SK-N-SH treated with all-trans-retinoic acid at 6 μM for 48 hours (cell line): ENCODE results near the gene ABCB1.

Source experiments
- BACH2 ChIP-seq: fragments of 250-450 bp; sonication (Bioruptor Pico); IDR thresholded peaks from 2 replicates; pipeline ENCODE4 v1.9.0; 2021; ENCODE audit warnings: mild to moderate bottlenecking, borderline replicate concordance
- RARB ChIP-seq: fragments of 250-450 bp; sonication (Bioruptor Pico); IDR thresholded peaks from 2 replicates; pipeline ENCODE4 v1.8.0; 2021; ENCODE audit warnings: mild to moderate bottlenecking, moderate library complexity
- TCF4 ChIP-seq: fragments of 250-450 bp; sonication (Bioruptor Pico); IDR thresholded peaks from 2 replicates; pipeline ENCODE4 v1.8.0; 2021; ENCODE audit warnings: mild to moderate bottlenecking, moderate library complexity, borderline replicate concordance
- TOX ChIP-seq: fragments of 250-450 bp; sonication (Bioruptor Pico); IDR thresholded peaks from 2 replicates; pipeline ENCODE4 v1.8.0; 2021; ENCODE audit warnings: mild to moderate bottlenecking, moderate library complexity, borderline replicate concordance
- ZFP30 ChIP-seq: fragments of 450-650 bp; formaldehyde crosslinking; IDR thresholded peaks from 2 replicates; pipeline ENCODE4 v1.5.0; 2022; ENCODE audit warnings: mild to moderate bottlenecking, moderate library complexity
- TF ChIP-seq, protein P1 (sequence below): fragments of 250-450 bp; sonication (Bioruptor Pico); IDR thresholded peaks from 2 replicates; pipeline ENCODE4 v1.5.1; 2021; ENCODE audit warnings: mild to moderate bottlenecking, moderate library complexity

DNA sequence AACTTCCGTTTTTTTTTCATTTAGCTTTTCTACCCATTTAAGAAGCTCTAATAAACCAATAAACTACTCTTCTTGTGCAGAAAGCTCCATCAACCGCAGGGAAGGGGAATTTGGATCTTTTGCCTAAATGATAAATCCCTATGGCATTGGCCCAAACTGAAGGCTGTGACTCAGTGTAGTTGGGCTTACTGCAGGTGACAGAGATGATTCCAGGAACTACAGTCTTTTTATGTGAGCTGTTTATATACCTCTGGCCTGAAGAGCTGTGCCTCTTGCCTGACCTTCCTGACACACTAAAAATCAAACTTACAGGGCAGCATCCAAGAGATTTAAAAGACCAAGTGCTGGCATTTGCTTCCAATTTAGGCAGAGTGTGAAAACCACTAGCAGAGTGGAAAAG is 25.2 kb downstream of the ABCB1 start:
- TF ChIP-seq ZFP30 (CRISPR knock-in tag) (no peak), RARB (CRISPR knock-in tag) (no peak), BACH2 (CRISPR knock-in tag) (no peak), TCF4 (CRISPR knock-in tag) (no peak), TOX (no peak)
- TF ChIP-seq, protein P1, sequence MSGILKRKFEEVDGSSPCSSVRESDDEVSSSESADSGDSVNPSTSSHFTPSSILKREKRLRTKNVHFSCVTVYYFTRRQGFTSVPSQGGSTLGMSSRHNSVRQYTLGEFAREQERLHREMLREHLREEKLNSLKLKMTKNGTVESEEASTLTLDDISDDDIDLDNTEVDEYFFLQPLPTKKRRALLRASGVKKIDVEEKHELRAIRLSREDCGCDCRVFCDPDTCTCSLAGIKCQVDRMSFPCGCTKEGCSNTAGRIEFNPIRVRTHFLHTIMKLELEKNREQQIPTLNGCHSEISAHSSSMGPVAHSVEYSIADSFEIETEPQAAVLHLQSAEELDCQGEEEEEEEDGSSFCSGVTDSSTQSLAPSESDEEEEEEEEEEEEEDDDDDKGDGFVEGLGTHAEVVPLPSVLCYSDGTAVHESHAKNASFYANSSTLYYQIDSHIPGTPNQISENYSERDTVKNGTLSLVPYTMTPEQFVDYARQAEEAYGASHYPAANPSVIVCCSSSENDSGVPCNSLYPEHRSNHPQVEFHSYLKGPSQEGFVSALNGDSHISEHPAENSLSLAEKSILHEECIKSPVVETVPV (CRISPR knock-in tag): no peak
